Stimulated activated CD4-positive, alpha-beta T cell treated with anti-CD3 and anti-CD28 coated beads, TNF-alpha, amount 100 ng/mL, for 4 hours (primary cell): Measurements from ENCODE around the gene DDB1.

Experiments
- DNase-seq, 3 experiments: peaks; one replicate each; pipeline ENCODE4 v3.0.0-alpha.2; 2020; ENCODE audit warnings: low read depth in 3 of 3

The DDB1 gene

DNA sequence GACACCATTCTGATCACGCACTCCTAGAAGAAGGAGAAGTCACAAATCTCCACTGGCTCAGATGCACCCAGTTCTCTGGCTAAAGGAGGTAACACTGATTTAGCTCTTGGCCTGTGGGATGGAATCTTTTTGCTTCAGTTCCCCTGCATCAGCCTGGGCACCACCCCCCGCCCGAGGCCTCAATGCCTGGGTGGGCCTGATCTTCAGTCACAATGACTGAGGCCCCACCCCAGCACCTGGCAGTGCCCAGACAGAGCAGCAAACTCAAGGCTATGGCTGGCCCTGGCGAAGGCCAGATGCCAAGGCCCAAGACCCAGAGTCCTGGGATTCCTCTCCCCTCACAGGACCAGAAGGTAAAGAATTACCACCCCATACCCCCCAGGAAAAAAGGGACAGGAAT is 23.8 kb upstream of the DDB1 start:
- DNase-seq = no peak

DNA sequence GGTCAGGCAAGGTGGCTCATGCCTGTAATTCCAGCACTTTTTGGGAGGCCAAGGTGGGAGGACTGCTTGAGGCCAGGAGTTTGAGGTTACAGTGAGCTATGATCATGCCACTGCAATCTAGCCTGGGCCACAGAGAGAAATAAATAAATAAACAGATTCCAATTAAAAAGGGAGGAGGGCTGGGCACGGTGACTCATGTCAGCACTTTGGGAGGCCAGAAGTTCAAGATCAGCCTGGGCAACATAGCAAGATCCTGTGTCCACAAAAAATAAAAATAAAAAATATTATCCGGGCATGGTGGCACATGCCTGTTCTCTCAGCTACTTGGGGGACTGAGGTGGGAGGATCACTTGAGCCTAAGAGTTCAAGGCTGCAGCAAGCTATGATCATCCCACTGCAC is 21.3 kb upstream of the DDB1 start:
- DNase-seq = no peak

DNA sequence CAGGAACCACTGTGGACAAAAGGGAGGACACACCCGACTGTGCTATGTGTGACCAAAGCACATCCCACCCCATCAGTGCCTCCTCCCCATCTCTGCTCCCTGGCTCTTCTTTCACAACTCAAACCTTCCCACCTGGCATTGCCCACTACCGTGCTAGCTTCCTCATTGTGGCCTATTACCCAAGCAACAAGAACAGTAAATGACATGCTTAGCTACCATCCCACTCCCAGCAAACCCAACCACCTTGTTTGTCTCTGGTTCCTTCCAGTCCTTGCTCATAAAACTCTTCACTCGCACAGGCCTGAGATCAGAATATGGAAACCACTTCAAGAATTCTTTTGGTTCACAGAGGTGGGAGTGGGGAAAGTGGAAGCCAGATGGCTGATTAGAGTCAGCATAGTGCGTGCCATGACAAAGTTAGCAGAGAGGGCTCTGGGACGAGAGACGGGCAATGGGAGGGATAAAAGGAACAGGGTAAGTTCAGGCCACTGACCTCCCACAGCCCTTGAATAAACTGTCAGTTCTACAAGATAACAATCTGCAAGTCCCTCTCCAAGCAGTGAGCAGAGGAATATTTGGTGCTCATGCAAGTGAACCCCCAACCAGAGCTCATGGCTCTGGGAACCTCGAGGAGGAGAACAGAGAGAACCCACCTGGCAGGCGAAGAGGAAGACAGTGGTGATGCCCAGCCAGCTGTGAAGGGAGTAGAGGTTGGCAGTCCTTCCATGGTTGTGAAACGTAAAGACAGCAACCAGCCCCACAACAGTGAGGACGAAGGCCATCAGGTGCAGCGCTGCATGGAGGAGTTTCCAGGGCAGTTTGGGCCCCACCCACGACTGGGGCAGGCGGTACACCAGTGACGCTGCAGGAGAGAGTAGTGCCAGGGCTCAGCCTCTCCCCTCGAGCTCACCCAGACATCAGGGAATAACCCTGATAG is 20.5 kb upstream of the DDB1 start:
- no peak for DNase-seq

DNA sequence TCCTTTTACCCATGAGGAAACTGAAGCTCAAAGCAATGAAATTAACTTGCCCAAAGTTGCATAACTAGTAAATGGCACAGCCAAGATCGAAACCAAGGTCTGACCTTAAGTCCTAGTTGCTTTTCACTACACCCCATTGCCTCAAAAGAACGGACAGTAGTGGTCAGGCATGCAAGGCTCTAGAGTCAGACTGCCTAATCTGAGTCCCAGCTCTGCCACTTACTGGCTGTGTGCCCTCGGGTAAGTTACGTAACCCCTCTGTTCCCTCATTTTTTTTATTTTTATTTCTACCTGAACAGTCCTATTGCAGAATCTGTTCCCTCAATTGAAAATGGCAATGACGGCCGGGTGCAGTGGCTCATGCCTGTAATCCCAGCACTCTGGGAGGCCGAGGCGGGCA is 19.1 kb upstream of the DDB1 start:
- DNase-seq = no peak

DNA sequence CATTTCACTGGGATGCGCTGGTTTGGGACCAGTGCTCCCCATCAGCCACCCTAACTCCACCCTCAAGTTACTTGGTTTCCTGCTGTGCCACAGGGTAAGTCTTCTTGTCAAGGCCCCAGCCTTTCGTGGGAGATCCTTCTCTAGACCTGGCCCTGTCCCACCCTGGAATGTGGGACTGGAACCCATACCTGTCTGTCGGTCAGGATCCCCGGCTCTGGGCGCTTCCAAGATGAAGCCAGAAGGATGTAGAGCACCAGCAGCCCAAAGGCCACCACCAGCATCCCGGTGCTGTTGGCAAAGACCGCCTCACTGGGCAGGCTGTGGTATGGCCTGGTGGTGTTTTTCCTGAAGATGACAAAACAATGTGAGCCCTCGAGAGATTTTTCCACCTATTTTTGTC is 17.9 kb upstream of the DDB1 start:
- DNase-seq = no peak

DNA sequence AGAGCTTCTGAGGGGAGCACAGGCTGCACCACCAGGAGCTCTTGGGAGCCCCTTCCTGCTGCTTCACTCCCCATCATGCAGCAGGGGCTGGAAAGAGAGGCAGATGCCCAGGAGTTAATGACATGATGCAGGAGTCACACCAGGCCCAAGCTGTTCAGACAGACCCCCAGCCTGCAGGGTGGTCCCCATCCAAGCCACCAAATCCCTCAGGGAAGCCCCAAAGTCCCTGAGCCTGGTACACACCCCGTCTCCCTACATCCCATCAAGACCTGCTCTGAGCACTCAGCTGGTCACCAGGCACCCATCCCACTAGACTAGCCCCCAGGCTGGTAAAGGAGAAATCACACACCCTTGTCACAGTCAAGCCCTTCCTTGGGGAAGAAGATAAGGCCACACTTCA is 17.4 kb upstream of the DDB1 start:
- no peak for DNase-seq

DNA sequence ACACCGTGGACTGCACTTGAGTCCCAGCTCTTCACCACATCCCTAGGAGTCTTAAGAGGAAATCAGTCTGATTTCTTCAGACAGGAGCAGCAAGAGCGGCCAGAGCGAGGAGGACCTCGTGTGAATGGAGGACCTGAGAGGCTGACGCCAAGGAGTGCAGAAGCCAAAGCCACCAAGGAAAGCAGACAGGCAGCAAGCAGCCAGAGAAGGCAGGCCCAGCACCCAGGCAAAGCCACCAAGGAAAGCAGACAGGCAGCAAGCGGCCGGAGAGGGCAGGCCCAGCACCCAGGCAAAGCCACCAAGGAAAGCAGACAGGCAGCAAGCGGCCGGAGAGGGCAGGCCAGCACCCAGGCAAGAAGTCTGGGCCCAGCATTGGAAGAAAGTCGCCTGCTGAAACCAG is 17.0 kb upstream of the DDB1 start:
- DNase-seq = no peak

DNA sequence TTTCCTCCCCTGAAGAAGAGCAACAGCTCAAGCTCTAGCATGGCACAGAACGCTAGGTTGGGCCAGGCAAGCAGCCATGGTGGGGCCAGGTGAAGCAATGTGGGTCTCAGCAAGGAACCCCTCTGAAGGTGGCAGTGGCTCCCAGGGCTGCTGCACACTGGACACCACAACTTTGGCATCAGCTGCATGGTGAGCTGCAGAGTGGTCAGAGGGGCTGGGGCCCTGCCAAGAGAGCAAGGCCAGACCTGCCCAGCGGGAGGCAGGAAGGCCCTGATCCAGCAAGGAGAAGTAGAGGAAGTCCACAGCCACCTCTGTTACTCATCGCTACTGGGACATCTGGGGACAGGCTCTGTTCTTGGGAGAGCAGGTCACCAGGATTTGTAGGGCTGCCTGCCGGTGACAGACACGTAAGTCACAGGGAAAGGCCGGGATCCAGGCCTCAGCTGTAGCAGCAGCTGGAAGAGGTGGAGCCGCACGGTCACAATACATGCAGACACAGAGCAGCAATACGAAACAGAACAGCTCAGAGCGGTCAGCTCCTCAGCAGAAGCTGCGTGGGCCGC is 16.4 kb upstream of the DDB1 start:
- no peak for DNase-seq

DNA sequence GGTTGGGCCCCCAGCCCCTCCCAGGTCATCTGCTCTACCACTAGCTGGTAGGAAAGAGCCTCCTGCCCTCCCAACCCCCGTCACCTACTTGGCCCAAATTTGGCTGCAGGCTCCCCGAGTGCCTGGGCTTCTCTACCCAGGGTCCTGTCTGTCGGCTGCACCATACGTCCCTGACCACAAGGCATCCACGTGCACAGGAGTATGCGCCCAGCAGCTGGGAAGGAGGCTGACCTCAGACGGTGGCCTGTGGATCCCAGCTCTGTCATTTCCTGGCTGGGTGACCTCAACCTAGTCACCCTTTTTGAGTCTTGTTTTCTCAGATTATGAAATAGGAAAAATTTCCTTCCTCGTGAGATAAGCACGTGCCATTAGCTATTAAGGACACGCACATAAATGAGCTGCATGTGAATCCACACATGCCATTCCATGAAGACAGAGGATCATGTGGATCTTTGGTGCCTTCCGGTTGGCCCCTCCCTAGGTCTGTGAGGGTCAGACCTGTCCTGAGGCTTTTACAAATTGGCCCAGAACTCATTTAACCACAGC is 15.1 kb upstream of the DDB1 start:
- no peak for DNase-seq

DNA sequence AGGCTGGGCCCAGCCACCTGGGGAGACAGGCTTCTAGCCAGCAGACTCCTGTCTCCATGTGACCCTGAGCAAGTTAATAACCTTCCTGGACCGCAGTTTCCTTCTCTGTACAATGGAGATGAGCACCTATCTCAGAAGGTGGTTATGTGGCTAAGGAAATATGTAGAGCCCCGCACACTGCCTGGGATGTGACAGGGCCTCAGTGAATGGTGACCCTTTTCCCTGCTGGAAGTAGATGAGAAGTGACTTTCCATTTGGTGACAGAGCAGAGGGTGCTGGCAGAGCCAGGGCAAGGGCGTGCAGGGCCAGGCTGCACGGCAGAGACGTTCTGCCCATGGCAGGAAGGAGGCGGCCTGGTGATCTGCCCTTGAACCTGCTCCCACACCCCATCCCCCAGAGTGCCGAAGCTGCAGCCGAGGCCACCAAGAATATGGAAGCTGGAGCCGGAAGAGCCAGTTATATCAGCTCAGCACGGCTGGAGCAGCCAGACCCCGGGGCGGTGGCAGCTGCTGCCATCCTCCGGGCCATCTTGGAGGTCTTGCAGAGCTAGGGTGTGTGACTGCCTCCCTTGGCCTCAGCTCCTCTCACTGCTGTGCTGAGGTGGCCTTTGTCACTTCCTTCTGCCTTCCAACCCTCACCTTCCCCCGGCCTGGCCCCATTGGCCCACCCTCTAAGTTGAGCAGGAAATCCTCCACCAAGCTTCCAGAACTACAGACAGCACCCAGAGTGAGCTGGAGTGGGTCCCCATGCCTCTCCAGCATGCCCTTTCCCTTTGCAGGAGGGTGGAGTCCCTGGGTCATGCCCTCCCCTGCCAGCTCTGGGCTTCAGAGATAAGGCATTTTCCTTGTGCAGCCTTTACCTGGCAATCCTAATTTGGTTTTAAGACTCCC is 13.3 kb upstream of the DDB1 start:
- no peak for DNase-seq

DNA sequence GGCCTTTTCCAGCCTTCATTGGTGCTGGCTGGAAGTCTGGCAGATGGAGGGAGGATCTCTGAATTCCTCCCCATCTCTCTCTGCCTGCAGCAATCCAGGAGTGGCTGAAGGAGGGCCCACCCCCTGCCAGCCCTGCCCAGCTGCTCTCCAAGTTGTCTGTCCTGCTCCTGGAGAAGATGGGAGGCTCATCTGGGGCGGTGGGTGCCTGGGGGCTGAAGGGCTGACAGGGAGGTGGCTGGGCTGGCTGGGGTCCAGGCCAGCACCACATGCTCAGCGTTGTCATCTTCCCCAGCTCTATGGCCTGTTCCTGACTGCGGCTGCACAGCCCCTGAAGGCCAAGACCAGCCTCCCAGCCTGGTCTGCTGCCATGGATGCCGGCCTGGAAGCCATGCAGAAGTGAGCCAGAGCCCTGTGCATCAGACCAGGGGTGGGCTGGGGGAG is 12.3 kb upstream of the DDB1 start:
- no peak for DNase-seq

DNA sequence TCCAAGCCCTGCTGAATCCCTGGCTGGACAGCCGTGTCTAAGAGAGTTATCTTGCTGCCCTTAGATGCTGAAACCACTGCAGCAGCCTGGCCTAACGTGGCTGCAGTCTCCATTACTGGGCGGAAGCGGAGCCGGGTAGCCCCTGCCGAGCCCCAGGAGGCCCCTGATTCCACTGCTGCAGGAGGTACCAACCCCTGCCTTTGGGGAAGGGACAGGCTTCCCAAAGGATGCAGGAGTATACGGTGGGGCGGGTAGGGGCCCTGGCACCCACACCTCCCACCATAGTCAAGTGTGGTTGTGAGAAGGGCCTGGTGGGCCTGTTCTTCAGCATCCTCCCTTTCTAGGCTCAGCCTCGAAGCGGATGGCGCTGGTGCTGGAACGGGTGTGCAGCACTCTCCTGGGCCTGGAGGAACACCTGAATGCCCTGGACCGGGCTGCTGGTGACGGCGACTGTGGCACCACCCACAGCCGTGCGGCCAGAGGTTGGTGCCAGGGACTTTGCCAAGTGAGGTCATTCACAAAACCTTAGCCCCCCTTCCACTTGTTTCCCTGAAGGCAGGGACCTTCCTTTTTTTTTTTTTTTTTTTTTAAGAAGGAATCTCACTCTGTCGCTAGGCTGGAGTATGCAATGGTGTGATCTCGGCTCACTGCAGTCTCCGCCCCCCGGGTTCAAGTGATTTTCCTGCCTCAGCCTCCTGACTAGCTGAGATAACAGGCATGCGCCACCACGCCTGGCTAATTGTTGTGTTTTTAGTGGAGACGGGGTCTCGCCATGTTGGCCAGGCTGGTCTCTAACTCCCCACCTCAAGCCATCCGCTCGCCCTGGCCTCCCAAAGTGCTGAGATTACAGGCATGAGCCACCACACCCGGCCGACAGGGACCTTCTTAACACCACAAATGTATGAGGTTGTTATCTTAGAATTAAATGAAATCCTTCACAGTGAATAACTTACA is 11.2 kb upstream of the DDB1 start:
- no peak for DNase-seq

DNA sequence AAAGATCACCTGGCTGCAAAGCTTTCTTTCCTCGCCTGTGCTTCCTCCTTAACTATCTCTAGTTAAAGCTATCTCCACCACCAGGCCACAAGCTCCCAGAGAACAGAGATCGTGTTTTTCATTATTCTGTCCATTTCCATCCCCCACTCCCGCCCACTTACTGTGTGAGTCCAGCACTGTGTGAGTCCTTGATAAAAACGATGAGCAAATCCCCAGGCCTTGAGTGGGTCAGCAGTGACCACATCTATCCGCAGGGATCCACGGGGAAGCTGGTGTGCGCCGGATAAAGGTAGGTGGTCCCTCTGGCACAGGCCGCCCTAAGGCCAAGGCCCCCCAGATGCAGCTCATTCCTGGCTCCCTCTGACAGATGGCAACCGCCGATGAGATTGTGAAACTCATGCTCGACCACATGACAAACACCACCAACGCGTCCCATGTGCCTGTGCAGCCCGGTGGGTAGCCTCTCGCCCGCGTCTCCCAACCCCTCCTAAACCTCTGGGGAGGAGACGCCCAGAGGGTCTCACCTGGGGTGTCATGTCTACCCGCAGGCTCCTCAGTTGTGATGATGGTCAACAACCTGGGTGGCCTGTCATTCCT is 9.4 kb upstream of the DDB1 start:
- no peak for DNase-seq

DNA sequence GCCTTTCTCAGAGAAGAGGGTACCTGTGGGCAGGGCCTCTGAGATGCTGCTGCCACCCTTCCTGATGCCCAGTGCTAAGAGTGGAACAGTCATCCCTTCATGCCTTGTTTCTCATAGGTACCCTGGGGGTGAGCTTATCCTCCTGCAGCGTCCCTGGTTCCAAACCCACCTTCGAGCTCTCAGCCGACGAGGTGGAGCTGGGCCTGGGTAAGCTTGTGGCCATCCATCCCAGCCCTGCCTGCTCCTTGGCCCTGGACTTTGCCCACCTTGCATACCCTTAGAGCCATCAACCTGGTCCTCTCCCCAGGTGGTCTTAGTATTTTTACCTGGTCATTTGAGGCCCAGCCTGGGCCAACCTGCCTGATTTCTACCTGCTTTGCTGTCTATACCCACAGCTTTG is 8.8 kb upstream of the DDB1 start:
- DNase-seq = no peak

DNA sequence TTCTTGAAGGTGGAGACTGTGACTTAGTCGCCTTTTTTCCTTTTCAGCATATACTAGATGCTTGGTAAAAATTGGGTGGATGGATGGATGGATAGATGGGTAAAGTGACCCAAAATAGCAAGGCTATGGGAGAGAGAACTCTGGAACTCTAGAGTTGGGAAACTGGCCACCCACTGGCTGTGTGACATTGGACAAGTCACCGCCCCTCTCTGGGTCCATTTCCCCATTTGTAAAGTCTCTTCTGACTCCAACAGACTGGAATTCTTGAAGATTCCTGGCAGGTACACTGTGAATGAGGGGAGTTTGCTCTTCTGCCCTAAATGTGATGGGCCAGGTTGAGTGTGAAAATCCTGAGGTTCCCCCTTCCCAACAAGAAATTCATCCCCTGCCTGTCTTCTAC is 8.1 kb upstream of the DDB1 start:
- DNase-seq = no peak

DNA sequence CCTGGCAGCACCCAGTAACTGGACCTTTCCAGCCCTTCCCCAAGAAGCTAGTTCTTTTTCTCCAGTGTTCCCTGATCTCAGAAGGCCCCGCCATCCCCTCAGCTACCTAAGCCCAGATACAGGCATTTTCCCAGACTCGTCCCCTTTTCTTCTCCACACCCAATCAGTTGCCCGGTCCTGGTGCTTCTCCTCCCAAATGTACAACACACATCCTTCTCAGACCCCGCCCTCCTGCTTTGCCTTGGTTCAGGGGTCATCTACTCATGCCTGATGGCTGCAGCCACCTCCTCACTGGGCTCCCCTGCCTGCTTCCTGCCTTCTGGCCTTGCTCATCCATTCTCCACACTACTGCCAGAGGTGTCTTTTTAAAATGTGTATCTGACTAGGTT is 6.6 kb upstream of the DDB1 start:
- DNase-seq = no peak

DNA sequence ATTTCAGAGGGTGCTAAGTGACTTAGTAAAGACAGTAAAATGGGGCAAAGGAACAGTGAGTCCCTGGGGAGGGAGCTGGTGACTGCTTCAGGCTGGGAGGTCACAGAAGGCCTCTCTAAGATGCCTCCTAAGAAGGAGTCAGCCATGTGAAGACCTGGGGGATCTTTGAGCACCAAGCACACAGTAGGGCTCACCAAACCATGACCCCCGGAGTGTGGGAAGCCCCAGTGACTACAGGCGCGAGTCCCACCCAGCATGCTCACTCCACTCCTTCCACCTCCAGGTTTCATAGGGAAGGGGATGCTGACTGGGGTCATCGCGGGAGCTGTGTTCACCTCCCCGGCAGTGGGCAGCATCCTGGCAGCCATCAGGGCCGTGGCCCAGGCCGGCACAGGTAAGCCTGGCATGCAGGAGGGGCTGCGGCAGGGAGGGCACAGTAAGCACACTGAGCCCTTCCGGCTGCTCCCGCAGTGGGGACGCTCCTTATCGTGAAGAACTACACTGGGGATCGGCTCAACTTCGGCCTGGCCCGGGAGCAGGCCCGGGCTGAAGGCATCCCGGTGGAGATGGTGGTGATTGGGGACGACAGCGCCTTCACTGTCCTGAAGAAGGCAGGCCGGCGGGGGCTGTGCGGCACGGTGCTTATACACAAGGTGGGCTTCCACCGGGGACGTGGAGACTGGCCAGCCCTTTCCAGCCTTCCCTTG is 6.0 kb upstream of the DDB1 start:
- no peak for DNase-seq

DNA sequence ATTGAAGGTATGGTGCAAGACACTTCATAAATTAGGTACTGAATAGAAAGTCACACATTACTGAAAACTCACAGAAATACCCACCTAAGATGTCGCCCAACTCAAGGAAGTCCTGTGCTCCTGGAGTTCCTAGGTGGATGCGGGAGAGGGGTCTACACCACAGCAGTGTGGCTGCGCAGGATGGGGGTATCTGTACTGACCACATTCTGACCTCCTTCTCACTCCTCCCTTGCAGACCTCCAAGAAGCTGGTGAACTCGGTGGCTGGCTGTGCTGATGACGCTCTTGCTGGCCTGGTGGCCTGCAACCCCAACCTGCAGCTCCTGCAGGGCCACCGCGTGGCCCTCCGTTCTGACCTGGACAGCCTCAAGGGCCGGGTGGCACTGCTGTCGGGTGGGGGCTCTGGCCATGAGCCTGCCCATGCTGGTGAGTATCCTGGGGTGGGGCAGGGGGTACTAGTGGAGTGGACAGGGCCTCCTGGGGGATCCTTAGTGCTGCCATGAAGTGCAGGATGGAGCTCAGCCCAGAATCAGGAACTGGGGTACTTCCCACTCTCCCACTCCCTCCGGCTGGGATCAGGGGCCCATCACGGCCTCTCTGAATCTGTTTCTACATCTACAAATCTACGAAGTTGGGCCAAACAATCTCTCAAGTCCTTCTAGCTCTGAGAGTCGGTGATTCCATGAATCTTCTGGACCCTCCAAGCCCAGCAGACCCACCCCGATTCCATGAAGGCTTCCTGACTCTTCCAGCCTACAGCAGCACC is 5.0 kb upstream of the DDB1 start:
- no peak for DNase-seq
